PC-9 (cell line): ENCODE measurements around the gene NCAN.

Source experiments
- EZH2 ChIP-seq: fragments of 200-600 bp; sonication (generic); IDR thresholded peaks from 2 replicates; pipeline ENCODE4 v1.8.0; 2017; ENCODE audit warnings: antibody characterized with exemption, low read depth
- TF ChIP-seq, protein P1 (sequence below): fragments of 200-600 bp; sonication (generic); conservative IDR thresholded peaks from 2 replicates; pipeline ENCODE4 v1.6.1; 2017; ENCODE audit warnings: mixed run types, antibody characterized with exemption, mild to moderate bottlenecking, moderate library complexity

GRCh38 chr19:19227217-19227616 lies 15.5 kb downstream of the NCAN start:
- no peak for TF ChIP-seq EZH2
- TF ChIP-seq, protein P1, sequence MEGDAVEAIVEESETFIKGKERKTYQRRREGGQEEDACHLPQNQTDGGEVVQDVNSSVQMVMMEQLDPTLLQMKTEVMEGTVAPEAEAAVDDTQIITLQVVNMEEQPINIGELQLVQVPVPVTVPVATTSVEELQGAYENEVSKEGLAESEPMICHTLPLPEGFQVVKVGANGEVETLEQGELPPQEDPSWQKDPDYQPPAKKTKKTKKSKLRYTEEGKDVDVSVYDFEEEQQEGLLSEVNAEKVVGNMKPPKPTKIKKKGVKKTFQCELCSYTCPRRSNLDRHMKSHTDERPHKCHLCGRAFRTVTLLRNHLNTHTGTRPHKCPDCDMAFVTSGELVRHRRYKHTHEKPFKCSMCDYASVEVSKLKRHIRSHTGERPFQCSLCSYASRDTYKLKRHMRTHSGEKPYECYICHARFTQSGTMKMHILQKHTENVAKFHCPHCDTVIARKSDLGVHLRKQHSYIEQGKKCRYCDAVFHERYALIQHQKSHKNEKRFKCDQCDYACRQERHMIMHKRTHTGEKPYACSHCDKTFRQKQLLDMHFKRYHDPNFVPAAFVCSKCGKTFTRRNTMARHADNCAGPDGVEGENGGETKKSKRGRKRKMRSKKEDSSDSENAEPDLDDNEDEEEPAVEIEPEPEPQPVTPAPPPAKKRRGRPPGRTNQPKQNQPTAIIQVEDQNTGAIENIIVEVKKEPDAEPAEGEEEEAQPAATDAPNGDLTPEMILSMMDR: no peak
